Measurements from ENCODE around the gene CPNE7. TPM values are rescaled to one million over a fixed set of nuclear protein-coding genes. Genes with fewer than 3 reads are reported as not detected.

The CPNE7 gene
- total and polyA plus RNA-seq, 9 of the 15 experiments (the other 6 are each of a cell fraction or from before 2014, with no cell fraction given), result 0.30 to 73.4 (median 32.7) TPM

DNA sequence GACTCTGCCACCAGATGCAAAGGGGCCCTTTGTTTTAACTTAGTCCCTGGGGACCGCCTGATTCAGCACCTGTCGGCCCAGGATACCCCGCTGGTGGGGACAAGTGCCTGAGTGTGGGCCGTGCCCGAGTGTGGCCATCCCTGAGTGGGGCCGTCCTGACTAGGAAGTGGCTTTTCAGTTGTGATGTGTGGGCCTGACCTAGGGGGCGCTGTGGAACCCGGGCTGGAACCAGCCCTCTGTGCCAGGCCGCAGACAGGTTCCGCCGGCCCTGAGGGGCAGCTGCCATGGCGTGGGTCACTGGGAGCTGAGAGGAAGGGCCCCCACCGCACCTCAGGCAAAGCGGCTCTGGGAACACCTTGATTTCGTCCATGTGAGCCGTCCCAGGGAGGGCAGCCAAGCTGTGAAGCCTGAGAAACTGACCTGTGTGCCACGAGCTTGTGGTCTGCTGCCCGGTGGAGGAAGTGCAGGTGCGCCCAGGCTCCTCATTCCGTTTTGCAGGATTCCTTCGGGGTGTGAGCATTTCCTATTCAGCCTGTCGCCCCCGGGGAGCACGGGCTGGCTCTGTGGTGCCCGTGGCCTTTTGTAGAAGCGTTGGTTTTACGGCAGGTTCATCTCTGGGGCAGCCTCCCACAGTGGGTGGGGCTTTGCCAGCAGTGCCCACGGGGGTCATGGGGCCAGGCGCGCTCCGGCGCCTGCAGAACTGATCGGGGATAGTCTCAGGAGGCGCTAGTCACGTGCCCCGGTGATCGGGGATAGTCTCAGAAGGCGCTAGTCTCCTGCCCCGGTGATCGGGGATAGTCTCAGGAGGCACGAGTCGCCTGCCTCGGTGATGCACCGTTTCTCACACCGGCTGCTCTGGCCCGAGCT, 9.8 kb upstream of the CPNE7 start (continued):
- TF ChIP-seq, protein P1, sequence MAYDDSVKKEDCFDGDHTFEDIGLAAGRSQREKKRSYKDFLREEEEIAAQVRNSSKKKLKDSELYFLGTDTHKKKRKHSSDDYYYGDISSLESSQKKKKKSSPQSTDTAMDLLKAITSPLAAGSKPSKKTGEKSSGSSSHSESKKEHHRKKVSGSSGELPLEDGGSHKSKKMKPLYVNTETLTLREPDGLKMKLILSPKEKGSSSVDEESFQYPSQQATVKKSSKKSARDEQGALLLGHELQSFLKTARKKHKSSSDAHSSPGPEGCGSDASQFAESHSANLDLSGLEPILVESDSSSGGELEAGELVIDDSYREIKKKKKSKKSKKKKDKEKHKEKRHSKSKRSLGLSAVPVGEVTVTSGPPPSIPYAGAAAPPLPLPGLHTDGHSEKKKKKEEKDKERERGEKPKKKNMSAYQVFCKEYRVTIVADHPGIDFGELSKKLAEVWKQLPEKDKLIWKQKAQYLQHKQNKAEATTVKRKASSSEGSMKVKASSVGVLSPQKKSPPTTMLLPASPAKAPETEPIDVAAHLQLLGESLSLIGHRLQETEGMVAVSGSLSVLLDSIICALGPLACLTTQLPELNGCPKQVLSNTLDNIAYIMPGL (CRISPR knock-in tag; IDR thresholded peaks at IDR 0.05), result peak; percentile 45; the same call in 1 of the 2 replicates
- TF ChIP-seq, protein P2, sequence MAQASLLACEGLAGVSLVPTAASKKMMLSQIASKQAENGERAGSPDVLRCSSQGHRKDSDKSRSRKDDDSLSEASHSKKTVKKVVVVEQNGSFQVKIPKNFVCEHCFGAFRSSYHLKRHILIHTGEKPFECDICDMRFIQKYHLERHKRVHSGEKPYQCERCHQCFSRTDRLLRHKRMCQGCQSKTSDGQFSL (CRISPR knock-in tag; IDR thresholded peaks at IDR 0.05), result no peak
- TF ChIP-seq, protein P2 (tag; IDR thresholded peaks at IDR 0.05), result no peak
- TF ChIP-seq MBD2 (IDR thresholded peaks at IDR 0.05; ENCODE audit: borderline replicate concordance, low read depth) (no peak), RBM34 (IDR thresholded peaks at IDR 0.05; ENCODE audit: borderline replicate concordance, insufficient read depth, low read length) (no peak), MTF1 (CRISPR knock-in tag; IDR thresholded peaks at IDR 0.05; ENCODE audit: borderline replicate concordance) (no peak), CHD1 (IDR thresholded peaks at IDR 0.05; ENCODE audit: low read length) (no peak), RBBP5 (IDR thresholded peaks at IDR 0.05; ENCODE audit: borderline replicate concordance, insufficient read depth, low read length, poor library complexity, severe bottlenecking) (no peak), MCM3 (IDR thresholded peaks at IDR 0.05) (no peak), ZKSCAN3 (CRISPR knock-in tag; IDR thresholded peaks at IDR 0.05) (no peak), CREM (IDR thresholded peaks at IDR 0.05; ENCODE audit: low read depth) (0 out of 2 replicates have a peak, but pooled peaks have one; percentile 5), POLR2G (IDR thresholded peaks at IDR 0.05; ENCODE audit: low read depth, low read length) (peak; percentile 96), ZNF184 (CRISPR knock-in tag; IDR thresholded peaks at IDR 0.05) (no peak), TEAD4 (IDR thresholded peaks at IDR 0.05; ENCODE audit: low read length) (no peak), TEAD4 (CRISPR knock-in tag; IDR thresholded peaks at IDR 0.05; ENCODE audit: borderline replicate concordance) (no peak), BRD4 (IDR thresholded peaks at IDR 0.05) (no peak)
- TF ChIP-seq, protein P3, sequence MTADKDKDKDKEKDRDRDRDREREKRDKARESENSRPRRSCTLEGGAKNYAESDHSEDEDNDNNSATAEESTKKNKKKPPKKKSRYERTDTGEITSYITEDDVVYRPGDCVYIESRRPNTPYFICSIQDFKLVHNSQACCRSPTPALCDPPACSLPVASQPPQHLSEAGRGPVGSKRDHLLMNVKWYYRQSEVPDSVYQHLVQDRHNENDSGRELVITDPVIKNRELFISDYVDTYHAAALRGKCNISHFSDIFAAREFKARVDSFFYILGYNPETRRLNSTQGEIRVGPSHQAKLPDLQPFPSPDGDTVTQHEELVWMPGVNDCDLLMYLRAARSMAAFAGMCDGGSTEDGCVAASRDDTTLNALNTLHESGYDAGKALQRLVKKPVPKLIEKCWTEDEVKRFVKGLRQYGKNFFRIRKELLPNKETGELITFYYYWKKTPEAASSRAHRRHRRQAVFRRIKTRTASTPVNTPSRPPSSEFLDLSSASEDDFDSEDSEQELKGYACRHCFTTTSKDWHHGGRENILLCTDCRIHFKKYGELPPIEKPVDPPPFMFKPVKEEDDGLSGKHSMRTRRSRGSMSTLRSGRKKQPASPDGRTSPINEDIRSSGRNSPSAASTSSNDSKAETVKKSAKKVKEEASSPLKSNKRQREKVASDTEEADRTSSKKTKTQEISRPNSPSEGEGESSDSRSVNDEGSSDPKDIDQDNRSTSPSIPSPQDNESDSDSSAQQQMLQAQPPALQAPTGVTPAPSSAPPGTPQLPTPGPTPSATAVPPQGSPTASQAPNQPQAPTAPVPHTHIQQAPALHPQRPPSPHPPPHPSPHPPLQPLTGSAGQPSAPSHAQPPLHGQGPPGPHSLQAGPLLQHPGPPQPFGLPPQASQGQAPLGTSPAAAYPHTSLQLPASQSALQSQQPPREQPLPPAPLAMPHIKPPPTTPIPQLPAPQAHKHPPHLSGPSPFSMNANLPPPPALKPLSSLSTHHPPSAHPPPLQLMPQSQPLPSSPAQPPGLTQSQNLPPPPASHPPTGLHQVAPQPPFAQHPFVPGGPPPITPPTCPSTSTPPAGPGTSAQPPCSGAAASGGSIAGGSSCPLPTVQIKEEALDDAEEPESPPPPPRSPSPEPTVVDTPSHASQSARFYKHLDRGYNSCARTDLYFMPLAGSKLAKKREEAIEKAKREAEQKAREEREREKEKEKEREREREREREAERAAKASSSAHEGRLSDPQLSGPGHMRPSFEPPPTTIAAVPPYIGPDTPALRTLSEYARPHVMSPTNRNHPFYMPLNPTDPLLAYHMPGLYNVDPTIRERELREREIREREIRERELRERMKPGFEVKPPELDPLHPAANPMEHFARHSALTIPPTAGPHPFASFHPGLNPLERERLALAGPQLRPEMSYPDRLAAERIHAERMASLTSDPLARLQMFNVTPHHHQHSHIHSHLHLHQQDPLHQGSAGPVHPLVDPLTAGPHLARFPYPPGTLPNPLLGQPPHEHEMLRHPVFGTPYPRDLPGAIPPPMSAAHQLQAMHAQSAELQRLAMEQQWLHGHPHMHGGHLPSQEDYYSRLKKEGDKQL (CRISPR knock-in tag; IDR thresholded peaks at IDR 0.05; ENCODE audit: borderline replicate concordance), result 0 out of 2 replicates have a peak, but pooled peaks have one; percentile 37
- TF ChIP-seq, protein P4, sequence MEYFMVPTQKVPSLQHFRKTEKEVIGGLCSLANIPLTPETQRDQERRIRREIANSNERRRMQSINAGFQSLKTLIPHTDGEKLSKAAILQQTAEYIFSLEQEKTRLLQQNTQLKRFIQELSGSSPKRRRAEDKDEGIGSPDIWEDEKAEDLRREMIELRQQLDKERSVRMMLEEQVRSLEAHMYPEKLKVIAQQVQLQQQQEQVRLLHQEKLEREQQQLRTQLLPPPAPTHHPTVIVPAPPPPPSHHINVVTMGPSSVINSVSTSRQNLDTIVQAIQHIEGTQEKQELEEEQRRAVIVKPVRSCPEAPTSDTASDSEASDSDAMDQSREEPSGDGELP (CRISPR knock-in tag; IDR thresholded peaks at IDR 0.05; ENCODE audit: borderline replicate concordance), result peak; percentile 61; the same call in 1 of the 2 replicates

Data from K562 (cell line).